Ishikawa (cell line): ENCODE data around the gene COX10.

ENCODE experiments used
- CEBPB ChIP-seq: IDR thresholded peaks from 2 replicates; pipeline ENCODE4 v1.6.1; 2012
- CREB1 ChIP-seq: IDR thresholded peaks from 2 replicates; pipeline ENCODE4 v1.6.1; 2012; ENCODE audit warnings: low read depth
- EGR1 ChIP-seq: IDR thresholded peaks from 2 replicates; pipeline ENCODE4 v1.6.1; 2012
- EP300 ChIP-seq: IDR thresholded peaks from 2 replicates; pipeline ENCODE4 v1.6.1; 2012; ENCODE audit warnings: borderline replicate concordance
- FOXM1 ChIP-seq: IDR thresholded peaks from 2 replicates; pipeline ENCODE4 v1.6.1; 2012; ENCODE audit warnings: low read depth, borderline replicate concordance
- MAX ChIP-seq: IDR thresholded peaks from 2 replicates; pipeline ENCODE4 v1.6.1; 2012
- NFIC ChIP-seq: IDR thresholded peaks from 2 replicates; pipeline ENCODE4 v1.6.1; 2012
- RAD21 ChIP-seq: IDR thresholded peaks from 2 replicates; pipeline ENCODE4 v1.6.1; 2012; ENCODE audit warnings: low read depth
- REST ChIP-seq: IDR thresholded peaks from 2 replicates; pipeline ENCODE4 v1.6.1; 2012; ENCODE audit warnings: low read depth, mild to moderate bottlenecking
- TAF1 ChIP-seq: IDR thresholded peaks from 2 replicates; pipeline ENCODE4 v1.6.1; 2012; ENCODE audit warnings: low read depth, mild to moderate bottlenecking
- TCF12 ChIP-seq: IDR thresholded peaks from 2 replicates; pipeline ENCODE4 v1.6.1; 2012; ENCODE audit warnings: low read depth
- TEAD4 ChIP-seq: IDR thresholded peaks from 2 replicates; pipeline ENCODE4 v1.6.1; 2012
- USF1 ChIP-seq: IDR thresholded peaks from 2 replicates; pipeline ENCODE4 v1.6.1; 2012
- YY1 ChIP-seq: IDR thresholded peaks from 2 replicates; pipeline ENCODE4 v1.6.1; 2012; ENCODE audit warnings: low read depth
- ZBTB7A ChIP-seq: IDR thresholded peaks from 2 replicates; pipeline ENCODE4 v1.6.1; 2012; ENCODE audit warnings: low read depth

The COX10 gene

GRCh38 chr17:14161419-14161818 is 92.1 kb downstream of the COX10 start:
- TF ChIP-seq TCF12 (no peak), CREB1 (no peak), CEBPB (no peak), RAD21 (no peak), YY1 (no peak), MAX (no peak), NFIC (no peak), FOXM1 (no peak), EP300 (no peak), REST (no peak), EGR1 (no peak), TEAD4 (no peak), TAF1 (no peak), USF1 (no peak), ZBTB7A (no peak)

GRCh38 chr17:14165616-14166015 is 96.3 kb downstream of the COX10 start:
- TF ChIP-seq ZBTB7A (no peak), CREB1 (no peak), USF1 (no peak), MAX (no peak)

GRCh38 chr17:14168582-14168981 is 99.3 kb downstream of the COX10 start:
- no peak for TF ChIP-seq NFIC
- TF ChIP-seq TAF1: no peak
- no peak for TF ChIP-seq ZBTB7A
- TF ChIP-seq CREB1: no peak
- no peak for TF ChIP-seq FOXM1
- TF ChIP-seq EP300: no peak
- TF ChIP-seq YY1: no peak
- no peak for TF ChIP-seq CEBPB
- no peak for TF ChIP-seq TEAD4
- TF ChIP-seq REST: no peak
- TF ChIP-seq USF1: no peak
- TF ChIP-seq EGR1: no peak
- no peak for TF ChIP-seq MAX
- no peak for TF ChIP-seq TCF12
- TF ChIP-seq RAD21: no peak

- TF ChIP-seq TCF12 (no peak), FOXM1 (no peak), NFIC (no peak), USF1 (no peak), EP300 (no peak)
These were observed 100.0 kb downstream of the COX10 start for GRCh38 chr17:14169287-14169686.

GRCh38 chr17:14169901-14170300 is 100.6 kb downstream of the COX10 start:
- TF ChIP-seq MAX: no peak
- no peak for TF ChIP-seq TEAD4
